HG03575 (cell line): Measurements from ENCODE around the gene CARMIL1.

ENCODE experiments used
- ATAC-seq: cut with Tn5 transposase; IDR thresholded peaks from one replicate; pipeline ENCODE4 v1.9.1; 2021; ENCODE audit not compliant: unreplicated experiment, insufficient number of reproducible peaks, low FRiP score; ENCODE audit errors: extremely low read depth

The CARMIL1 gene

GRCh38 chr6:25278914-25279747 lies at the start of gene CARMIL1:
CARMIL1 (plus strand) TSS chr6:25279374; CDS start chr6:25279796, 422 bp downstream.
- ATAC-seq = no peak

GRCh38 chr6:25229671-25230321 lies 49.4 kb upstream of the CARMIL1 start:
- ATAC-seq = no peak

- ATAC-seq = no peak
These were observed 46.7 kb upstream of the CARMIL1 start for GRCh38 chr6:25232479-25232878.

GRCh38 chr6:25233226-25233625 lies 45.9 kb upstream of the CARMIL1 start:
- ATAC-seq = no peak

- ATAC-seq = no peak
These were observed 41.6 kb upstream of the CARMIL1 start for GRCh38 chr6:25237579-25237978.

GRCh38 chr6:25239059-25239458 lies 40.1 kb upstream of the CARMIL1 start:
- ATAC-seq = no peak

- ATAC-seq = no peak
These were observed 39.7 kb upstream of the CARMIL1 start for GRCh38 chr6:25239498-25239897.

GRCh38 chr6:25242567-25242966 lies 36.6 kb upstream of the CARMIL1 start:
- no peak for ATAC-seq

GRCh38 chr6:25244865-25245264 lies 34.3 kb upstream of the CARMIL1 start:
- no peak for ATAC-seq

GRCh38 chr6:25248123-25248522 lies 31.1 kb upstream of the CARMIL1 start:
- ATAC-seq = no peak

GRCh38 chr6:25249133-25249532 lies 30.0 kb upstream of the CARMIL1 start:
- no peak for ATAC-seq

- no peak for ATAC-seq
These were observed 28.3 kb upstream of the CARMIL1 start for GRCh38 chr6:25250878-25251277.

- no peak for ATAC-seq
These were observed 27.7 kb upstream of the CARMIL1 start for GRCh38 chr6:25251426-25251825.

GRCh38 chr6:25253351-25253750 lies 25.8 kb upstream of the CARMIL1 start:
- ATAC-seq = no peak

GRCh38 chr6:25254671-25255070 lies 24.5 kb upstream of the CARMIL1 start:
- ATAC-seq = no peak

- ATAC-seq = no peak
These were observed 21.4 kb upstream of the CARMIL1 start for GRCh38 chr6:25257686-25258348.

GRCh38 chr6:25259756-25260155 lies 19.4 kb upstream of the CARMIL1 start:
- no peak for ATAC-seq

- ATAC-seq = no peak
These were observed 15.5 kb upstream of the CARMIL1 start for GRCh38 chr6:25263657-25264056.

GRCh38 chr6:25266456-25267100 lies 12.6 kb upstream of the CARMIL1 start:
- no peak for ATAC-seq
